SK-N-MC (cell line): ENCODE results near the gene PRKCG.

Experiments
- EZH2 ChIP-seq: fragments of 200-600 bp; sonication (generic); IDR thresholded peaks from one replicate; pipeline ENCODE4 v1.6.1; 2017; ENCODE audit warnings: antibody characterized with exemption
- POLR2AphosphoS5 ChIP-seq: IDR thresholded peaks from 2 replicates; pipeline ENCODE4 v1.6.1; 2012; ENCODE audit warnings: mild to moderate bottlenecking, low read depth, low read length, borderline replicate concordance

GRCh38 chr19:53947624-53948023, 65.6 kb downstream of the PRKCG start:
- TF ChIP-seq EZH2 (no peak), POLR2AphosphoS5 (no peak)
